ENCODE results near the gene PALLD. TPM values are rescaled to one million over a fixed set of nuclear protein-coding genes. Genes with fewer than 3 reads are reported as not detected.

PALLD gene
- total RNA-seq, 1 experiment from 2014 or later = 18.3 TPM

- H4K91ac ChIP-seq (ENCODE audit: insufficient read length, low read depth, low read length) = no peak overlapping the region
- 0 out of 2 replicates have a peak, but pooled peaks cover 1% of the 10 kb centered on the region for H3K79me2 ChIP-seq (ENCODE audit: insufficient read depth, low read length)
- no peak overlapping the region for H3K4ac ChIP-seq (ENCODE audit: low read depth, low read length)
- no peak for DNase-seq
- no peaks in the 10 kb centered on the region for H3K9me3 ChIP-seq (ENCODE audit: control insufficient read depth, low read depth, low read length)
- H2BK5ac ChIP-seq (ENCODE audit: insufficient read length, low read length) = no peak overlapping the region
- Mint-ChIP-seq H3K27me3 (ENCODE audit: low read depth) (no peaks in the 10 kb centered on the region), H3K36me3 (ENCODE audit: insufficient read depth in 1 of 3, low read depth in 3 of 3) (peaks cover 0 to 10% (median 0%) of the 10 kb centered on the region in 3 experiments; a peak in 4 of 7 replicates), H3K4me3 (no peak overlapping the region), H3K4me1 (peaks cover 8 to 18% of the 10 kb centered on the region in 2 experiments; a peak in 3 of 4 replicates), H3K27ac (no peak overlapping the region), H3K9me3 (no peaks in the 10 kb centered on the region; a peak in 1 of 5 replicates)
- TF ChIP-seq, protein P1, sequence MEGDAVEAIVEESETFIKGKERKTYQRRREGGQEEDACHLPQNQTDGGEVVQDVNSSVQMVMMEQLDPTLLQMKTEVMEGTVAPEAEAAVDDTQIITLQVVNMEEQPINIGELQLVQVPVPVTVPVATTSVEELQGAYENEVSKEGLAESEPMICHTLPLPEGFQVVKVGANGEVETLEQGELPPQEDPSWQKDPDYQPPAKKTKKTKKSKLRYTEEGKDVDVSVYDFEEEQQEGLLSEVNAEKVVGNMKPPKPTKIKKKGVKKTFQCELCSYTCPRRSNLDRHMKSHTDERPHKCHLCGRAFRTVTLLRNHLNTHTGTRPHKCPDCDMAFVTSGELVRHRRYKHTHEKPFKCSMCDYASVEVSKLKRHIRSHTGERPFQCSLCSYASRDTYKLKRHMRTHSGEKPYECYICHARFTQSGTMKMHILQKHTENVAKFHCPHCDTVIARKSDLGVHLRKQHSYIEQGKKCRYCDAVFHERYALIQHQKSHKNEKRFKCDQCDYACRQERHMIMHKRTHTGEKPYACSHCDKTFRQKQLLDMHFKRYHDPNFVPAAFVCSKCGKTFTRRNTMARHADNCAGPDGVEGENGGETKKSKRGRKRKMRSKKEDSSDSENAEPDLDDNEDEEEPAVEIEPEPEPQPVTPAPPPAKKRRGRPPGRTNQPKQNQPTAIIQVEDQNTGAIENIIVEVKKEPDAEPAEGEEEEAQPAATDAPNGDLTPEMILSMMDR (conservative IDR thresholded peaks at IDR 0.05) = no peak
- H2BK120ac ChIP-seq (ENCODE audit: low read depth, low read length, poor library complexity, severe bottlenecking) = no peak overlapping the region
- no peak overlapping the region for H2BK20ac ChIP-seq (ENCODE audit: low read depth, low read length, poor library complexity, severe bottlenecking)
- H4K5ac ChIP-seq (ENCODE audit: insufficient read length, low read depth, low read length) = no peak overlapping the region
- H2AFZ ChIP-seq (ENCODE audit: low read length) = no peak overlapping the region
- H2BK12ac ChIP-seq (ENCODE audit: insufficient read length, low read depth, low read length) = no peak overlapping the region
- H3K27me3 ChIP-seq (ENCODE audit: insufficient read depth, low read length) = no peaks in the 10 kb centered on the region
- H3K23ac ChIP-seq (ENCODE audit: insufficient read length, low read depth, low read length) = no peak overlapping the region
- no peak overlapping the region for H2AK5ac ChIP-seq (ENCODE audit: insufficient read length, low read length)
- no peak overlapping the region for H3K27ac ChIP-seq (ENCODE audit: insufficient read length, low read depth, low read length)
- no peak overlapping the region for H3T11ph ChIP-seq (ENCODE audit: low read length)
- H2BK15ac ChIP-seq (ENCODE audit: low read depth, low read length) = no peak overlapping the region
- H3K14ac ChIP-seq (ENCODE audit: insufficient read depth, low read length) = no peak overlapping the region
- no peak overlapping the region for H4K8ac ChIP-seq (replicated peaks; ENCODE audit: insufficient read length, low read depth, low read length)
- no peaks in the 10 kb centered on the region for H3K79me1 ChIP-seq (ENCODE audit: insufficient read depth, low read depth, low read length, poor library complexity, severe bottlenecking)
- no peaks in the 10 kb centered on the region for H3K23me2 ChIP-seq (ENCODE audit: insufficient read length, low read depth, low read length, poor library complexity, severe bottlenecking)
- no peak overlapping the region for H3K18ac ChIP-seq (ENCODE audit: insufficient read length, low read depth, low read length)
- H4K20me1 ChIP-seq (ENCODE audit: control insufficient read depth, insufficient read depth, insufficient read length) = no peaks in the 10 kb centered on the region
- WGBS (ENCODE audit: extremely low coverage, insufficient read length, low lambda C conversion rate) = no CpG with 5 or more reads among the region's 5 CpGs
- no peaks in the 10 kb centered on the region for H3K4me1 ChIP-seq (ENCODE audit: insufficient read depth, low read length)
- H3K56ac ChIP-seq (ENCODE audit: insufficient read length, low read depth, low read length) = no peak overlapping the region
- H3K4me2 ChIP-seq (ENCODE audit: insufficient read depth, insufficient read length, low read length) = no peak overlapping the region
- H3K9ac ChIP-seq (ENCODE audit: extremely low read depth, insufficient read length, low read length) = no peak overlapping the region
Observed at GRCh38 chr4:168857546-168858314, 360.9 kb downstream of the PALLD start.

Measured in H9 (cell line).